CD4-positive, alpha-beta T cell treated with Interleukin-10 for 1 hour (primary cell): Measurements from ENCODE around the gene CNTN6.
"Not testable (repeated sequence)": the region's sequence is repeated elsewhere in the genome, so short reads cannot be mapped to it uniquely, and the experiment has no call there.

Experiments used
- DNase-seq: peaks from one replicate; pipeline ENCODE4 v3.0.0-alpha.2; 2020

Gene CNTN6

DNA sequence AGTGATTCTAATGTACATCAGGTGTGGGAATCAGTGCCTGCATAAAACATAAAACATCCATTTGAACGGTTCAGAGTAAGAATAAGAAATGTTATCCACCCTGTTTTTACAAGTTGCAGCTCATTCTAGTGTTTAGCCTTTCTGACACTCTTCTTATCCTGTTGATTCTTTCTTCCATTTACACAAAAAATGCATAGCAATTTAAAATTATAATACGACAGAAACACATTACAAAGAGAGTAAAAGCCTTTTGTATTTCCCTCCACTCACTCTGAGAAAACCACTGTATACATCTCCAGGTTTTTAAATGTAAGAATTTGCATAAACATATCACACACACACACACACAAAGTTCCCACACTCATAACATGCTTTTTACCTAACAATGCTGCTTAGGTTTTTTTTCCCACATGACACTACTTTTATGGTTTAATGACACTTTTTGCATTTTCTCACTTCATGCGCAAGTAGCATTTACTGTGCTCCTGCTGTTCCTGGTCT lies 199.8 kb downstream of the CNTN6 start:
- DNase-seq = no peak

DNA sequence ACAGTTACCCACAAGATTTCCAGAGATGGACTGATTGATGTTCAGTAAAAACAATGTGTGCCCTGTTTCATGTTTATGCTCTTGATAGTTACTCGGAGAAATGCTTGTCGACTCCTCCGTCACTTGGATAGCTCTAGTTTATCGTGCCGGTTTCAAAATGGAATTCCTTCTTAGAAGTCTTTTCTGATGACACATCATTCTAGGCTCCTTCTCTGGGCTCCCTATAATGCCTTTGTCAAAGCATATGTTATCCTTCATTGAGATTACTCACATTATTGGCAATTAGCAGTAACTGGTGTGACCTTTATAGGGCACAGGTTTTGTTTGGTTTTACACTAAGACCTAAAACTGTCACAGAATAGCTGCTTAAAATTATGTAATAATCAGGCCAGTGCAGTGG lies 201.8 kb downstream of the CNTN6 start:
- no peak for DNase-seq

DNA sequence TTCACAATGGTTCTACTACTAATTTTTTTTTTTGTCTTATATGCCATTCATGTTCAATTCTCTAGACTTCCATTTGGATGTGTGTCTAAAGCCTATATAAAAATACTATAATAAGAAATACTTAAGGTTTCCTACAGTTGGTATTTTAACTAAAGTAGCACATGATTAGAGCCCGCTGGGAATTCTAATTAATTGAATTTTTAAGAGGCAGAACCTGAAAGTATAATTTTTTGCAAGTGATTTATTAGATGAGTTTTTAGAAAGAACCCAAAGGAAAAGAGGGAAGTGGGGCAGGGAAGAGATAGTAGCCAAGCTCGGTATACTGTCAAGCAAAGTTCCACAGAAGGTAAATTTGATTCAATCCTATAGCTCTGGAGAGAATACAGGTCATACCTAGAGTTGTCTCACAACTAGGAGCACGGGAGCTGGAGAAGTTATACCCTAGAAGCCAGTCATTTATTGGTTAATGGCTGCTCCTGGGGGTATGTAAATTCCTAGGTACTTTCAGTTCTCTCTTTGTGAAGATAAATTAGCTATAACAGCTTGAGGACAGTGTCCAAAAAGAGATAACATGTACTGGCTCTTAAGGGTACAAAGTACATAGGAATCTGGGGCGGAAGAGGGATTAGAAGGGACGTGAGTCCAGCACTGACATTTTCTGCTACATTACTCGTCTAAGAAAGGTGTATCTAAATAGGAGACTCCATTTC lies 225.6 kb downstream of the CNTN6 start:
- no peak for DNase-seq

DNA sequence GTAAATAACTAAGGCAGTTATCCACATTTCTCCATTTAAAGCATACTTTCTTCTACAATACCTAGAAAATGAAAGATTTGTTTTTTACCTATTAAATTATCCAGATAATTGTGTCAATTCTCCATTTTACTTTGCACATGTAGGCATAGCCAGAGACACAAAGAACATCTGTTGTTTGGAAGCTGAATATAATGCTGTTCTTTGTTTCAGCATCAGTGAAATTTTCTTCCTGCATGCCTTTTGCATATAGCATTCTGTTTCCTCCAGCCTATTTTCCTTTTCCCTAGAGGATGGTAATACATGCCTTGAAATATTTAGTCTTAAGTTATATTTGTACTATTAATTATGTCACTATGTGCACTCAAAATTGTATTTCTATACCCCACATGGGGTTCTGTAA lies 233.7 kb downstream of the CNTN6 start:
- no peak for DNase-seq

GRCh38 chr3:1330107-1330506 lies 237.3 kb downstream of the CNTN6 start:
- no peak for DNase-seq

DNA sequence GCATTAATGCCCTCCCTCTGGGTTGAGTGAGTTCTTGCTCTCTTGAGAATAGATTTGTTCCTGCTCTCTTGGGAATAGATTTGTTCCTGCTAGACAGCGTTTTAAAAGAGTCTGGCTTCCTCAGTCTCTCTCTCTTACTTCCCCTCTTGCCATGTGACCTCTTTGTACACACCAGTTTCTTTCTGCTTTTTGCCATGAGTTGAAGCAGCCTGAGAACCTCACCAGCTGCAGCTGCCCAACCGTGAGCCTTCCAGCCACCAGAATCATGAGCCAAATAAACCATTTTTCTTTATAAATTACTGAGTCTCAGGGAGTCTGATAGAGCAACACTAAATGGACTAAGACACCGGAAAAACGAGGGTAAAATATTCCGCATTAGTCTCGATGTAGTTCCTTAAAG lies 253.6 kb downstream of the CNTN6 start:
- no peak for DNase-seq

- DNase-seq = no peak
Measured at GRCh38 chr3:1348547-1348946, 255.7 kb downstream of the CNTN6 start.

DNA sequence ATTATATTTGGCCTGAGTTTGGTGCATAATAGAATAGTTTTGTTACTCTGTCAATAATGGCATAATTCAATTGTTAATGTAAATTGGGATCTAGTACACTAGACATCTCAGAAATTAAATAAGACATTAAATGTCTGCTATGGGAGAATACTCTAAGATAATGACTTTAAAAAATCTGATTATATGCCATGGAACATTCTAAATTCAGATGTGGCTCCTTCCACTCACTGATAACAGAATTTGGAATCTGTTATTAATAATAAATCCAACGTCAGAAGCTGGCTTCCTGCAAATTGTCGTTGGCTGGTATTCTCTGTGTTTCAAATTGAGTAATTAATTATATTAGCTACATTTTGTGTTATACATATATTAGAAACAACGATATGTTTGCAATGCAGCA lies 258.1 kb downstream of the CNTN6 start:
- no peak for DNase-seq

GRCh38 chr3:1355691-1356090 lies 262.9 kb downstream of the CNTN6 start:
- no peak for DNase-seq

DNA sequence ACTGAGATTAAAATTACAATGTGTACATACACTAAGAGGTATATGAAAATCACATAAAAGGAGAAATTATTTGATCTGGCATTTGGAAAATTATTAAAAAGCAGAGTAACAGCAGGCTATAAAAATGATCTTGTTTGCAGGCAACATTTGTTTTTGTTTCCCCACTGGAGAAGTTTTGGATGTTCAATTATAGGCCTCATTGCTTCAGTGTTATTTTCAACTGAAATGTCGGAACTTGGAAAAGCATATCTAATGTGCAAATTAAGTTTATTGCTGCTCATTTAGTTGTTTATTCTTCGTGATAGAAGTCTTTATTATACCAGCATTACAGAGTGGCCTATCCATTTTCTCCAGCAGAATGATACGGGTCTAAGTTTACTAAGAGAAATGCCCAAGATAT lies 263.3 kb downstream of the CNTN6 start:
- DNase-seq = no peak

GRCh38 chr3:1365528-1365927 lies 272.7 kb downstream of the CNTN6 start:
- DNase-seq = no peak

DNA sequence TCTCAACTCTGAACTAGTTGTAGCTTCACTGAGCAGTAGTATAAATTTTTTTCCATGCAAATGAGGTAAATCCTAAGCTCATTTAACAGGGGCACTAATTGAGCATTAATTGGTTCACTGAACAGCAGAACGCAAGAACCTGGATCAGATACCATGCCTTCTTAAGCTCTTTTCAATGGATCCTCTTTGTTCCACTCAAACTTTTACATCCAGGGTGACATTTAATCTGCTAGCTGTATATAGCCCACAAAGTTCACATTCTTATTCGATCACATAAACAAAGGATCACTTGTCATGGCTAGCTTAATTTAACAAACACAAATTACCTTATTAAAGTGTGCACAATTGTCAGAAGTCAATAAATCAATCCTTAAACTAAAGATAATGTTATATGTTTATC lies 281.6 kb downstream of the CNTN6 start:
- no peak for DNase-seq

GRCh38 chr3:1375145-1375544 lies 282.3 kb downstream of the CNTN6 start:
- no peak for DNase-seq

DNA sequence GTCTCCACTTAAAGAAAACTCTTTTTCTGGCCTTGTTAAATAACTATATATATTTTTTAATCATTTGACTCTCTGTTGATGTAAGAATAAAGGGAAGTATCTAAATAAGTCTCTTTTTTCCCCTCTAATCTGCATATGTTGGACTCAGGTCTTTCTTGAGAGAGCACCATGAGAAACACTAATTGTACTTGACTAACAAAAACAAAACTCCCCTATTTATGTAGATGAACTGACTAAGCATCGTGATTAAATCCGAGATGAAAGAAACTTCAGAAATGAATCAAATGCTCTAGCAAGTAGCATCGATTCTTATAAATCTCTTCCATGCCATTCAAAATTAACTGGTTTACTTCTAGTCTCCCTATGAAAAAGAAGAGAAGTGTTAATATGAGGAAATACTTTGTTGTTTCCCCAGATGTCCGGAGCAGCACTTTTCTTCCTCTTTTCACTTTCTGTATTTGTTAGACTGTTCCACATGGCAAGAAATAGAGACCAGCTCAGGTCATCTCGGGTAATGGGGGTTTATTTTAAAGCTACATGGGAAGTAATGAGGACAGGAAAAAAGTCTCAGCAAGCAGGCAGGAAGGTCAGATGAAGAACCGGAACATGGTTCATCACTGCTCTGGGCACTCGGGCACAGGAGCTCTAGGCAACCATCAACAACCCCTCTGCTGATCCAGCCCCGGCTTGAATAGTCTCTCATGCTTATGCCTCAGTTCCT lies 288.3 kb downstream of the CNTN6 start:
- no peak for DNase-seq

DNA sequence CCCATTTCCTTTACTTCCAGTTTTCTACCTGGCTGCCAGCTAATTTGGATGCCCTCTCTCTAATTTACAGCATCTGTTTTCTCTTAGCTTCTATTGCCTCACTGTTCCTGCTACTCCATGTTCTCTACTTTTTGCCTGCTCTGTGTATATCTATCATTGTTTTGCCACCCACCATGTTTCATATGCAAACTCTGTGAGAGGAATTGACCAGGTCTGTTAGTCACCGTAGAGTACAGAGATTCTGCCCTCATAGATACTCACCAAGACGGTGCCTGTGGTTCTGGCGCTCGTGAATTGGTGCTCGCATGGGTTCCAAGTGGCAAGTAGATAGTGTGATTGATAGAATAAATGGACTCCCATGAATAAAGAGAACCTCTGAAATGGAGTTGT lies 288.8 kb downstream of the CNTN6 start:
- DNase-seq = no peak

- DNase-seq = not testable (repeated sequence)
Measured at GRCh38 chr3:1387396-1387905, 294.6 kb downstream of the CNTN6 start.

GRCh38 chr3:1394188-1394587 lies 301.4 kb downstream of the CNTN6 start:
- no peak for DNase-seq

DNA sequence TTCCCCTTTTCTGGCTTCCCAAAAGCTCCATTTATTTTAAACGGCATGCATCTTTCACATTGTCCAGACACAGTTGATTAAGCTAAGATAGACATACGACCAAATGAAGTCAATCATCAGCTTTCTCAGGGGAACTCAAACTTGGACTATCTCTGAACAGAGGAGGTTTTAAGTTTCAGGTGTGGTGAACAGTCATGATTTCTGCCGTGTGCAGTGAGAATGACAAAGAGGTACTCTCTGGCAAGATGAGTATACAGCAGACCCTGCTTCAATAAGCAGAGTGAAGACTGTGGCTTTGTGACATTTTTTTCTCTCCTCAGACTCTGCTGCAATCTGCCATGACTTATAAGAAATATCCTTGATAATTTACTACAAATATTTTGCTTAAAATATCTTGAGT lies 307.7 kb downstream of the CNTN6 start:
- no peak for DNase-seq

- DNase-seq = no peak
Measured at GRCh38 chr3:1404270-1404962, 311.6 kb downstream of the CNTN6 start.

- no peak for DNase-seq
Measured at GRCh38 chr3:1406250-1406649, 313.4 kb downstream of the CNTN6 start.

DNA sequence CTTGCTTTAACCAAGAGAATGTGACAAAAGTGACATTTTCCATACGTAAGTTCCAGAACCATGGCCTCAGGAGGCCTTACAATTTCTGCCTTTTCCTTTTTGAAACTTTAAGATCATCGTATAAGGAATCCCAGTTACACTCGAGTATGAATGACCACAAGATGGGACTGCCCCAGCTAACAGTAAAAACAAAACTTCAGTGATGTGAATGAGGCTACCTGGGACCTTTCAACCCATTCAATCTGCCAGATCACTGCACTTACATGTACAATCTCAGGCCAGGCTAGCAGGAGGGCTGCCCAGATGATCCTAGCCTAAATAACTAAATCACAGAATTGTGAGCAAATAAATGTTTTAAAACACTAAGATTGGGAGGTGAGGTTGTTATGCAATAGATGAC lies 328.8 kb downstream of the CNTN6 start:
- DNase-seq = no peak

- no peak for DNase-seq
Measured at GRCh38 chr3:1423566-1424089, 330.8 kb downstream of the CNTN6 start.

- DNase-seq = no peak
Measured at GRCh38 chr3:1439395-1439794, 346.6 kb downstream of the CNTN6 start.

GRCh38 chr3:1442271-1442670 lies 349.4 kb downstream of the CNTN6 start:
- DNase-seq = no peak
